Fibroblast of lung (primary cell): ENCODE data around the gene OR13C8. TPM values are rescaled to one million over a fixed set of nuclear protein-coding genes. Genes with fewer than 3 reads are reported as not detected.

Experiments
- DNase-seq, 2 donors: peaks; one replicate each; pipeline versions ENCODE4 v3.0.0 to v3.0.0-alpha.2; 2010; ENCODE audit warnings: low read depth in 2 of 2
- H2AFZ ChIP-seq: 2 replicates; pipeline ENCODE4 v1.5.1; 2012; ENCODE audit warnings: low read length, control low read depth, inconsistent platforms
- H3K27ac ChIP-seq: 2 replicates; pipeline ENCODE4 v1.5.1; 2011; ENCODE audit warnings: low read length, control low read depth; ENCODE audit not compliant: insufficient read depth
- H3K27me3 ChIP-seq: 2 replicates; pipeline ENCODE4 v1.5.1; 2011; ENCODE audit warnings: mild to moderate bottlenecking, low read length; ENCODE audit not compliant: control insufficient read depth, insufficient read depth
- H3K36me3 ChIP-seq: 2 replicates; pipeline ENCODE4 v1.5.1; 2011; ENCODE audit warnings: low read length; ENCODE audit not compliant: control insufficient read depth, insufficient read depth
- H3K4me1 ChIP-seq: 2 replicates; pipeline ENCODE4 v1.5.1; 2011; ENCODE audit warnings: low read length; ENCODE audit not compliant: control insufficient read depth, insufficient read depth; ENCODE audit errors: extremely low read depth
- H3K4me2 ChIP-seq: 2 replicates; pipeline ENCODE4 v1.5.1; 2011; ENCODE audit warnings: low read length, control low read depth; ENCODE audit not compliant: insufficient read depth; ENCODE audit errors: extremely low read depth
- H3K4me3 ChIP-seq, 4 experiments: fragments of 200-600 bp in 1 of 4; sonication (generic) in 1 of 4; replicated peaks in 1 of 4; 2 replicates each; pipeline ENCODE4 v1.5.1; 2011 to 2016; ENCODE audit warnings: low read length in 4 of 4, low read depth in 3 of 4, mild to moderate bottlenecking in 3 of 4, control low read depth in 2 of 4, inconsistent platforms in 1 of 4, mixed read lengths in 1 of 4; ENCODE audit not compliant: insufficient read depth in 1 of 4; ENCODE audit errors: control extremely low read depth in 1 of 4
- H3K79me2 ChIP-seq: 2 replicates; pipeline ENCODE4 v1.5.1; 2012; ENCODE audit warnings: mild to moderate bottlenecking, low read length, inconsistent platforms; ENCODE audit not compliant: control insufficient read depth, insufficient read depth
- H3K9ac ChIP-seq: 2 replicates; pipeline ENCODE4 v1.5.1; 2011; ENCODE audit warnings: mild to moderate bottlenecking, low read length, control low read depth; ENCODE audit not compliant: insufficient read depth
- H3K9me3 ChIP-seq: 2 replicates; pipeline ENCODE4 v1.5.1; 2012; ENCODE audit warnings: low read depth, low read length; ENCODE audit not compliant: control insufficient read depth, insufficient read depth
- H4K20me1 ChIP-seq: 2 replicates; pipeline ENCODE4 v1.5.1; 2011; ENCODE audit warnings: low read length; ENCODE audit not compliant: control insufficient read depth, insufficient read depth; ENCODE audit errors: extremely low read depth
- CTCF ChIP-seq, 2 donors: IDR thresholded peaks in 1 of 2; conservative IDR thresholded peaks in 1 of 2; 1 replicate in 1 of 2; 2 replicates in 1 of 2; pipeline ENCODE4 v1.5.1; 2011 to 2012; ENCODE audit warnings: low read length in 2 of 2, control low read depth in 1 of 2, inconsistent platforms in 1 of 2, low read depth in 1 of 2, mild to moderate bottlenecking in 1 of 2
- EZH2 ChIP-seq: IDR thresholded peaks from 2 replicates; pipeline ENCODE4 v1.5.1; 2012; ENCODE audit warnings: low read length, control low read depth, mild to moderate bottlenecking; ENCODE audit errors: missing control alignments
- polyA plus RNA-seq, 2 donors: library from polyadenylated mRNA; depleted of rRNA in 1 of 2; stranded (reverse) in 1 of 2; unstranded in 1 of 2; fragments of >200 nt; gene quantifications; 2 replicates each; pipeline ENCODE4 v1.2.1, GENCODE V29; 2011 to 2012; ENCODE audit warnings: missing spikeins in 1 of 2
- total RNA-seq: library from RNA; depleted of rRNA; stranded (reverse); fragments of >200 nt; gene quantifications from 2 replicates; pipeline ENCODE4 v1.2.1, GENCODE V29; 2014

OR13C8 gene
- total and polyA plus RNA-seq, 2 donors (not counting 1 experiment from before 2014, with no cell fraction given): not detected

GRCh38 chr9:104577263-104577662 is 8.3 kb downstream of the OR13C8 start:
- no peaks in the 10 kb centered on the region for H3K27me3 ChIP-seq
- H3K4me2 ChIP-seq: no peak overlapping the region
- H3K4me1 ChIP-seq: no peaks in the 10 kb centered on the region
- H3K36me3 ChIP-seq: no peaks in the 10 kb centered on the region
- no peak overlapping the region for H3K27ac ChIP-seq
- no peak for TF ChIP-seq EZH2
- no peak for TF ChIP-seq CTCF (conservative IDR thresholded peaks at IDR 0.05 in 1 of 2, IDR thresholded peaks at IDR 0.05 in 1 of 2; ENCODE audit: low read depth in 1 of 2, low read length in 2 of 2)
- no peak for DNase-seq
- H3K9me3 ChIP-seq: no peaks in the 10 kb centered on the region
- no peak overlapping the region for H2AFZ ChIP-seq
- H4K20me1 ChIP-seq: no peaks in the 10 kb centered on the region
- no peak overlapping the region for H3K4me3 ChIP-seq
- no peaks in the 10 kb centered on the region for H3K79me2 ChIP-seq
- no peak overlapping the region for H3K9ac ChIP-seq

GRCh38 chr9:104580562-104580961 is 11.6 kb downstream of the OR13C8 start:
- H3K27ac ChIP-seq: no peak overlapping the region
- H3K4me1 ChIP-seq: no peaks in the 10 kb centered on the region
- H4K20me1 ChIP-seq: no peaks in the 10 kb centered on the region
- H3K9ac ChIP-seq: no peak overlapping the region
- no peaks in the 10 kb centered on the region for H3K36me3 ChIP-seq
- H3K79me2 ChIP-seq: no peaks in the 10 kb centered on the region
- no peak overlapping the region for H2AFZ ChIP-seq
- TF ChIP-seq CTCF (conservative IDR thresholded peaks at IDR 0.05 in 1 of 2, IDR thresholded peaks at IDR 0.05 in 1 of 2; ENCODE audit: low read depth in 1 of 2, low read length in 2 of 2) (no peak), EZH2 (no peak)
- no peak overlapping the region for H3K4me3 ChIP-seq
- H3K27me3 ChIP-seq: no peaks in the 10 kb centered on the region
- no peak for DNase-seq
- no peaks in the 10 kb centered on the region for H3K9me3 ChIP-seq
- H3K4me2 ChIP-seq: no peak overlapping the region

- Histone ChIP-seq H2AFZ (no peak overlapping the region), H3K4me1 (no peaks in the 10 kb centered on the region), H3K4me3 (no peak overlapping the region), H4K20me1 (no peaks in the 10 kb centered on the region), H3K9me3 (no peaks in the 10 kb centered on the region), H3K27ac (no peak overlapping the region), H3K36me3 (no peaks in the 10 kb centered on the region), H3K4me2 (no peak overlapping the region), H3K9ac (no peak overlapping the region), H3K79me2 (no peaks in the 10 kb centered on the region), H3K27me3 (no peaks in the 10 kb centered on the region)
- DNase-seq: no peak
- no peak for TF ChIP-seq CTCF (conservative IDR thresholded peaks at IDR 0.05 in 1 of 2, IDR thresholded peaks at IDR 0.05 in 1 of 2; ENCODE audit: low read depth in 1 of 2, low read length in 2 of 2)
- TF ChIP-seq EZH2: no peak
These were observed 17.7 kb downstream of the OR13C8 start for GRCh38 chr9:104586496-104587180.
